Hepatocyte (in vitro differentiated cells): Measurements from ENCODE around the gene WNT2.

Experiments
- EZH2phosphoT487 ChIP-seq: fragments of 200-600 bp; sonication (generic); IDR thresholded peaks from one replicate; pipeline ENCODE4 v1.6.1; 2018; ENCODE audit warnings: antibody characterized with exemption, mild to moderate bottlenecking, low read depth, moderate library complexity; ENCODE audit not compliant: unreplicated experiment, severe bottlenecking
- TF ChIP-seq, protein P1 (sequence below): fragments of 200-600 bp; sonication (generic); IDR thresholded peaks from 2 replicates; pipeline ENCODE4 v1.5.1; 2016; ENCODE audit warnings: antibody characterized with exemption, mild to moderate bottlenecking; ENCODE audit not compliant: poor library complexity

DNA sequence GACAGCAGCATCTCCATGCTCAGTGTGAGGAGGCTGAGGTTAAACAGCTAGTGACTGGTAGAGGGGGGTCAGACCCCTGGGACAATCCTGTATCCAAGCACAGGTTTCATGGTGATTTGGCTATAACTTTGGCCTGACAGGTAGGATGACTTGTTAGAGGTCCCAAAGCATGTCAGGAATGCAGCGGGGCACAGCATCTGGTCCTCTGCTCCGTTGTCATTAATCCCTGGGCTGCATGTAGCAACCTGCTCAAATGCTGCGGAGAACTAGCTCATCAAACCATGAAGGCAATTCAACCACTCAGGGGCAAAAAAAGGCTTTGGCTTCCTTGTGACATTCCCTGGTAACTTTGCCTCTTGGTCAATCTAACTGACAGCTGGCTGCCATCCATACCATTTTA lies 26.8 kb downstream of the WNT2 start:
- TF ChIP-seq, protein P1, sequence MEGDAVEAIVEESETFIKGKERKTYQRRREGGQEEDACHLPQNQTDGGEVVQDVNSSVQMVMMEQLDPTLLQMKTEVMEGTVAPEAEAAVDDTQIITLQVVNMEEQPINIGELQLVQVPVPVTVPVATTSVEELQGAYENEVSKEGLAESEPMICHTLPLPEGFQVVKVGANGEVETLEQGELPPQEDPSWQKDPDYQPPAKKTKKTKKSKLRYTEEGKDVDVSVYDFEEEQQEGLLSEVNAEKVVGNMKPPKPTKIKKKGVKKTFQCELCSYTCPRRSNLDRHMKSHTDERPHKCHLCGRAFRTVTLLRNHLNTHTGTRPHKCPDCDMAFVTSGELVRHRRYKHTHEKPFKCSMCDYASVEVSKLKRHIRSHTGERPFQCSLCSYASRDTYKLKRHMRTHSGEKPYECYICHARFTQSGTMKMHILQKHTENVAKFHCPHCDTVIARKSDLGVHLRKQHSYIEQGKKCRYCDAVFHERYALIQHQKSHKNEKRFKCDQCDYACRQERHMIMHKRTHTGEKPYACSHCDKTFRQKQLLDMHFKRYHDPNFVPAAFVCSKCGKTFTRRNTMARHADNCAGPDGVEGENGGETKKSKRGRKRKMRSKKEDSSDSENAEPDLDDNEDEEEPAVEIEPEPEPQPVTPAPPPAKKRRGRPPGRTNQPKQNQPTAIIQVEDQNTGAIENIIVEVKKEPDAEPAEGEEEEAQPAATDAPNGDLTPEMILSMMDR = no peak
- no peak for TF ChIP-seq EZH2phosphoT487
